Measurements from ENCODE around the gene EIPR1. TPM values are rescaled to one million over a fixed set of nuclear protein-coding genes. Genes with fewer than 3 reads are reported as not detected.

Gene EIPR1
- total and polyA plus RNA-seq, 2 of the 13 experiments (the other 11 are each of a cell fraction or from before 2014, with no cell fraction given), result 70.0 to 96.3 TPM

GRCh38 chr2:3377612-3378432 lies at the start of gene EIPR1 (continued):
- TF ChIP-seq FUBP1 (CRISPR knock-in tag; IDR thresholded peaks at IDR 0.05; ENCODE audit: borderline replicate concordance), result 0 out of 2 replicates have a peak, but pooled peaks have one; percentile 20
- no peak for TF ChIP-seq ZNF7 (CRISPR knock-in tag; IDR thresholded peaks at IDR 0.05)
- TF ChIP-seq ZC3H13 (CRISPR knock-in tag; IDR thresholded peaks at IDR 0.05), result peak; percentile 92
- TF ChIP-seq CREB3 (CRISPR knock-in tag; IDR thresholded peaks at IDR 0.05), result no peak
- no peak; the same call in 1 of the 2 replicates for TF ChIP-seq ISL2 (CRISPR knock-in tag; IDR thresholded peaks at IDR 0.05)
- peak in 1 of 2 experiments; percentile 34; a peak in 1 of 4 replicates for TF ChIP-seq ATF4 (CRISPR knock-in tag; IDR thresholded peaks at IDR 0.05)
- peak; percentile 95 for TF ChIP-seq ZNF784 (CRISPR knock-in tag; IDR thresholded peaks at IDR 0.05; ENCODE audit: borderline replicate concordance)
- peak; percentile 98 for TF ChIP-seq NR2C2 (CRISPR knock-in tag; IDR thresholded peaks at IDR 0.05; ENCODE audit: borderline replicate concordance)
- TF ChIP-seq E2F1 (CRISPR knock-in tag; IDR thresholded peaks at IDR 0.05), result peak; percentile 63; the same call in 1 of the 2 replicates
- peak; percentile 90; the same call in 1 of the 2 replicates for TF ChIP-seq ZNF589 (CRISPR knock-in tag; conservative IDR thresholded peaks at IDR 0.05)
- no peak for TF ChIP-seq USF2 (IDR thresholded peaks at IDR 0.05; ENCODE audit: low read depth, low read length)
- TF ChIP-seq USF2 (CRISPR knock-in tag; IDR thresholded peaks at IDR 0.05; ENCODE audit: borderline replicate concordance), result peak; percentile 53; the same call in 1 of the 2 replicates
- peak; percentile 79 for TF ChIP-seq ZNF598 (CRISPR knock-in tag; IDR thresholded peaks at IDR 0.05; ENCODE audit: borderline replicate concordance)
- TF ChIP-seq RBM22 (optimal IDR thresholded peaks at IDR 0.05; ENCODE audit: low read length), result peak; percentile 89
- TF ChIP-seq IRX3 (CRISPR knock-in tag; IDR thresholded peaks at IDR 0.05; ENCODE audit: borderline replicate concordance, low read depth), result peak; percentile 95; the same call in 1 of the 2 replicates
- TF ChIP-seq HNRNPL (IDR thresholded peaks at IDR 0.05; ENCODE audit: low read depth, low read length), result 0 out of 2 replicates have a peak, but pooled peaks have one; percentile 55
- TF ChIP-seq MBNL3 (CRISPR knock-in tag; conservative IDR thresholded peaks at IDR 0.05), result no peak
- no peak for TF ChIP-seq CC2D1A (CRISPR knock-in tag; IDR thresholded peaks at IDR 0.05)
- TF ChIP-seq ZNF572 (CRISPR knock-in tag; IDR thresholded peaks at IDR 0.05), result 0 out of 2 replicates have a peak, but pooled peaks have one; percentile 85
- TF ChIP-seq ZNF614 (CRISPR knock-in tag; IDR thresholded peaks at IDR 0.05; ENCODE audit: borderline replicate concordance), result peak; percentile 78; the same call in 1 of the 2 replicates

Data from HepG2 (cell line).